HG02885 (cell line): ENCODE results near the gene DNAJC19.

Source experiments
- ATAC-seq: cut with Tn5 transposase; IDR thresholded peaks from one replicate; pipeline ENCODE4 v1.9.1; 2021; ENCODE audit warnings: mild to moderate bottlenecking; ENCODE audit not compliant: unreplicated experiment, poor library complexity

The DNAJC19 gene

GRCh38 chr3:180962530-180962929, 27.0 kb downstream of the DNAJC19 start:
- no peak for ATAC-seq

GRCh38 chr3:180961552-180961951, 28.0 kb downstream of the DNAJC19 start:
- no peak for ATAC-seq

GRCh38 chr3:180961087-180961486, 28.4 kb downstream of the DNAJC19 start:
- ATAC-seq, result no peak

GRCh38 chr3:180959691-180960090, 29.8 kb downstream of the DNAJC19 start:
- no peak for ATAC-seq

GRCh38 chr3:180947761-180948390, 41.7 kb downstream of the DNAJC19 start:
- peak; percentile 94 for ATAC-seq

GRCh38 chr3:180940826-180941225, 48.7 kb downstream of the DNAJC19 start:
- ATAC-seq, result no peak

GRCh38 chr3:180934638-180935037, 54.9 kb downstream of the DNAJC19 start:
- no peak for ATAC-seq
